GM23248 (cell line): ENCODE data around the gene MED10. TPM values are rescaled to one million over a fixed set of nuclear protein-coding genes. Genes with fewer than 3 reads are reported as not detected.

Experiments used
- DNase-seq: peaks from one replicate; pipeline ENCODE4 v3.0.0-alpha.2; 2015
- H2AFZ ChIP-seq: fragments of 200-600 bp; sonication (generic); 2 replicates; pipeline ENCODE4 v1.6.1; 2016; ENCODE audit warnings: antibody characterized with exemption
- H3F3A ChIP-seq: fragments of 200-600 bp; sonication (generic); 2 replicates; pipeline ENCODE4 v1.6.1; 2016; ENCODE audit warnings: mild to moderate bottlenecking, antibody characterized with exemption, mixed run types; ENCODE audit not compliant: insufficient read depth
- H3K27ac ChIP-seq: fragments of 200-600 bp; sonication (generic); 2 replicates; pipeline ENCODE4 v1.5.1; 2016; ENCODE audit warnings: mild to moderate bottlenecking
- H3K27me3 ChIP-seq: fragments of 200-600 bp; sonication (generic); replicated peaks from 2 replicates; pipeline ENCODE4 v1.6.1; 2016; ENCODE audit warnings: mild to moderate bottlenecking; ENCODE audit not compliant: insufficient read depth
- H3K36me3 ChIP-seq: fragments of 200-600 bp; sonication (generic); 2 replicates; pipeline ENCODE4 v1.6.1; 2016; ENCODE audit warnings: low read depth, mild to moderate bottlenecking
- H3K4me1 ChIP-seq: fragments of 200-600 bp; sonication (generic); 2 replicates; pipeline ENCODE4 v1.6.1; 2016; ENCODE audit warnings: mild to moderate bottlenecking; ENCODE audit not compliant: insufficient read depth
- H3K4me2 ChIP-seq: fragments of 200-600 bp; sonication (generic); one replicate; pipeline ENCODE4 v1.6.1; 2016; ENCODE audit warnings: mild to moderate bottlenecking; ENCODE audit not compliant: unreplicated experiment
- H3K4me3 ChIP-seq: fragments of 200-600 bp; sonication (generic); 2 replicates; pipeline ENCODE4 v1.5.1; 2016; ENCODE audit warnings: mild to moderate bottlenecking
- H3K79me2 ChIP-seq: fragments of 200-600 bp; sonication (generic); 2 replicates; pipeline ENCODE4 v1.6.1; 2016; ENCODE audit warnings: mild to moderate bottlenecking; ENCODE audit not compliant: insufficient read depth
- H3K9ac ChIP-seq: fragments of 200-600 bp; sonication (generic); 2 replicates; pipeline ENCODE4 v1.6.1; 2016; ENCODE audit warnings: mild to moderate bottlenecking
- H3K9me2 ChIP-seq: fragments of 200-600 bp; sonication (generic); 2 replicates; pipeline ENCODE4 v1.6.1; 2016; ENCODE audit warnings: mixed run types, mild to moderate bottlenecking, moderate library complexity; ENCODE audit not compliant: insufficient read depth
- H3K9me3 ChIP-seq: fragments of 200-600 bp; sonication (generic); one replicate; pipeline ENCODE4 v1.6.1; 2017; ENCODE audit warnings: low read depth
- H4K20me1 ChIP-seq: fragments of 200-600 bp; sonication (generic); 2 replicates; pipeline ENCODE4 v1.6.0; 2016; ENCODE audit not compliant: insufficient read depth
- EZH2 ChIP-seq: fragments of 200-600 bp; sonication (generic); IDR thresholded peaks from 2 replicates; pipeline ENCODE4 v1.6.1; 2018; ENCODE audit warnings: antibody characterized with exemption, mild to moderate bottlenecking; ENCODE audit not compliant: insufficient read depth, poor library complexity, severe bottlenecking
- EZH2phosphoT487 ChIP-seq: fragments of 200-600 bp; sonication (generic); IDR thresholded peaks from 2 replicates; pipeline ENCODE4 v1.6.1; 2018; ENCODE audit warnings: antibody characterized with exemption, moderate library complexity, mild to moderate bottlenecking, low read depth; ENCODE audit not compliant: insufficient read depth
- WGBS, 2 experiments: methylation state at CpG; one replicate each; pipeline ENCODE4 v1.1.6; 2015 to 2017; ENCODE audit warnings: low lambda C conversion rate in 2 of 2, low coverage in 1 of 2; ENCODE audit errors: missing lambda C conversion rate in 2 of 2; 5-methylcytosine and 5-hydroxymethylcytosine counted together
- in situ Hi-C: fragments of 300-500 bp; cut with MboI; formaldehyde crosslinking; loops from 2 replicates; pipeline ENCODE4 v1.15.0; 2020
- polyA plus RNA-seq: library from polyadenylated mRNA; unstranded; fragments of >200 nt; fragmentation: Nextera tagmentation; extraction: Ambion mirVana; gene quantifications from 2 replicates; pipeline ENCODE4 v1.2.1, GENCODE V29; 2016
- total RNA-seq: library from RNA; depleted of rRNA; stranded (reverse); fragments of >200 nt; shearing (Covaris generic); gene quantifications from 2 replicates; pipeline ENCODE4 v1.2.3, GENCODE V29; 2014

Gene MED10
- total and polyA plus RNA-seq, 2 experiments from 2014 or later, result 27.2 to 117 TPM

DNA sequence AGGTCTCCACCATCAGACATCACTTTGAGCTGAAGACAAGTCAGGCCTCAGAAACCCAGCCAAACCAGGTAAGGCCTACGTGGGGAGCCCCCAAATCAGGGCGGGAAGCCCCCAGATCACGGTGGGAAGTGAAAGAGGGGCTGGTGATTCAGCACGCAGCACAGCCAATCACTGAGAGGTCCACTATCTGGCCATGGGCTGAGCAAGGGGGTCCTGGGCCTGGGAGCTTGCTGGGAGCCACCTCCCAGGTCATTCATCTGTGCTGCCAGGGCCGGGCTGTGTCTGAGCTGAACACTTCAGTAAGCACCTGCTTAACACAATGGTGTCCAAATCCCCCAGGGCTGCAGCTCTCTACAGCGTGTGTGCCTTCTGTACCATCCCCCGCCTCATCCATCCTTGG, 15.5 kb downstream of the MED10 start:
- H3F3A ChIP-seq, result peaks cover 13% of the 10 kb centered on the region
- no peaks in the 10 kb centered on the region for H3K4me1 ChIP-seq
- no peaks in the 10 kb centered on the region for H3K9me3 ChIP-seq
- in situ Hi-C loops, result no loop called here
- H3K4me2 ChIP-seq, result no peak overlapping the region
- no peaks in the 10 kb centered on the region for H4K20me1 ChIP-seq
- no peak overlapping the region for H2AFZ ChIP-seq
- H3K27ac ChIP-seq, result no peak overlapping the region
- 84 to 86% methylated on average over 7 of the region's 7 CpGs for WGBS, 2 experiments
- H3K9me2 ChIP-seq, result no peaks in the 10 kb centered on the region
- H3K27me3 ChIP-seq, result no peaks in the 10 kb centered on the region
- no peak overlapping the region for H3K4me3 ChIP-seq
- TF ChIP-seq EZH2, result no peak
- no peak for TF ChIP-seq EZH2phosphoT487
- H3K79me2 ChIP-seq, result no peaks in the 10 kb centered on the region
- DNase-seq, result no peak
- no peak overlapping the region for H3K9ac ChIP-seq
- no peaks in the 10 kb centered on the region for H3K36me3 ChIP-seq

GRCh38 chr5:6361101-6361500, 17.2 kb downstream of the MED10 start:
- Histone ChIP-seq H3K4me1 (no peaks in the 10 kb centered on the region), H3K36me3 (no peaks in the 10 kb centered on the region), H3K9ac (no peak overlapping the region), H4K20me1 (no peaks in the 10 kb centered on the region), H3K9me3 (no peaks in the 10 kb centered on the region), H3K27me3 (no peaks in the 10 kb centered on the region), H3K9me2 (no peaks in the 10 kb centered on the region), H3K4me3 (no peak overlapping the region), H3K4me2 (no peak overlapping the region), H2AFZ (no peak overlapping the region), H3K79me2 (no peaks in the 10 kb centered on the region), H3K27ac (no peak overlapping the region), H3F3A (peaks cover 3% of the 10 kb centered on the region)
- DNase-seq, result no peak
- in situ Hi-C loops, result no loop called here
- WGBS, 2 experiments, result 68 to 70% methylated on average over 8 of the region's 8 CpGs
- TF ChIP-seq EZH2 (no peak), EZH2phosphoT487 (no peak)

DNA sequence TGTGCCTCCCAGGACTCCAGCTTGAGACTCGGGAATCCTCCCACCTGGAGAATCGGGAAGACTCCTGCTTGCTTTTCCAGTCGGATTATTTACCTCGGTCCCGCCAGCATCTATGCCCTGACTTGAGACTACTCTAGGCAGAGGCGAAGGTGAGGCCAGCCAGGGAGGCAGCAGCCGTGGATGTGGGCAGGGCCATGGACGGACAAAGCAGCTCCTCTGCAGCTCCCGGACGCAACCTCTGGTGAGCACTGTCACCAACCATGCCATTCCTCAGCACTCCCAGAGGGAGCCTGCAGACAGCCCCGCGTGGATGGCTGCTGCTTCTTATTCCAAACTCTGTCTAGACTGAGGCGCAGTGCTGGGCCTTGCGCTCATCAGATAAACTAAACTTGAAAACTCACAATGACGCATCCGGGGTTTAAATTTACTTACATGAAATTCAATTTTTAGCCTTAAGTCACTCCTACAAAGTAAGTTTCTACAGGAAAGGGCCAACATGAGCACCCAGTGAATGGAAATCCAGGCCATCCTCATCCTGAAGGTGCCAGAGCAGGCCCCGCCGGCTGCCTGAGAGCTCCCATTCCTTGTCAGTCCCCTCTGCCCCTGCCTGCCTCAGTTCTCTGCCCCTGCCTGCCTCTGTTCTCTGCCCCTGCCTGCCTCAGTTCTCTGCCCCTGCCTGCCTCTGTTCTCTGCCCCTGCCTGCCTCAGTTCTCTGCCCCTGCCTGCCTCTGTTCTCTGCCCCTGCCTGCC, 17.8 kb downstream of the MED10 start:
- Histone ChIP-seq H3K9me2 (no peaks in the 10 kb centered on the region), H3K9me3 (no peaks in the 10 kb centered on the region), H4K20me1 (no peaks in the 10 kb centered on the region), H3K27me3 (no peaks in the 10 kb centered on the region), H3K9ac (no peak overlapping the region), H3K4me2 (no peak overlapping the region), H3K79me2 (no peaks in the 10 kb centered on the region), H3K4me1 (no peaks in the 10 kb centered on the region), H3K27ac (no peak overlapping the region), H3K36me3 (no peaks in the 10 kb centered on the region), H2AFZ (no peak overlapping the region), H3F3A (no peaks in the 10 kb centered on the region), H3K4me3 (no peak overlapping the region)
- TF ChIP-seq EZH2 (no peak), EZH2phosphoT487 (no peak)
- in situ Hi-C loops, result no loop called here
- DNase-seq, result no peak
- WGBS, 2 experiments, result 83 to 86% methylated on average over 18 of the region's 18 CpGs

DNA sequence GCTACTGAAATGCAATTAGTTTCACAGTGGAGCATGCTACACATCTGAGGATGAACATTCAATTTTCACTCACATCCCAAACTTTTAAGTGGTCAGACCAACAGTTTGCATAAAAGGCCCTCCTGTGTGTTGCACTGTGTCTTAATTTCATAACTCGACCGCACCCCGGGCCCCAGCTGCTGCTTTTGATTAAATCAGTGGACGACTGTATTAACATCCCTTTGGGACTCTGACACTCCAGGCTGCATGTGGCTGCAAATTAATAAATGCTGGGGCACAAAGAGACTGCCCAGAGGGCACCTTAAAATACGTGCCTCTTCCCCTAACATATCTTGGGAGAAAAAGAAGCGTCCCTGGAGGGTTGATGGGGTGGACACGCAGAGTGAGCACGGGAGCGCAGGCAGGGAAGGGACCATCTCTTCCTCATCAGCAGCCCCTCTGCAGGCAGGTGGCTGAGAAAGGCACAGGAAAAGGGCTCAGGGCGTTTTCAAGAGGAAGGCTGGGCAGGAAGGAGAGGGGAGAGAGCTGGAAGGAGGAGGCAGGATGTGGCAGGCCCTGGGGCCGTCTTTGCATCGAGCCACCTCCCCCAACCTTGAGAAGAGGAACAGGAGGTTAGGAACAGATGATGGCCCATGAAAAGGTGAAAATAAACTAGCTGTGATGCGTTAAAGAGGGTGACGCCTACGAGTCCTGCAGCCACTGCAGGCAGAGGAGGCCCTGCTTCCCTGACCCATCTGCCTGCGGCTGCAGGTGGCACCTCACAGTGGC, 18.6 kb downstream of the MED10 start:
- Histone ChIP-seq H3K27me3 (no peaks in the 10 kb centered on the region), H3K9me2 (no peaks in the 10 kb centered on the region), H4K20me1 (no peaks in the 10 kb centered on the region), H3K27ac (no peak overlapping the region), H3K9ac (no peak overlapping the region), H3K4me1 (no peaks in the 10 kb centered on the region), H3K36me3 (no peaks in the 10 kb centered on the region), H3F3A (no peaks in the 10 kb centered on the region), H3K4me2 (no peak overlapping the region), H2AFZ (no peak overlapping the region), H3K79me2 (no peaks in the 10 kb centered on the region), H3K9me3 (no peaks in the 10 kb centered on the region), H3K4me3 (no peak overlapping the region)
- TF ChIP-seq EZH2 (no peak), EZH2phosphoT487 (no peak)
- no peak for DNase-seq
- WGBS, 2 experiments, result 64 to 65% methylated on average over 16 of the region's 16 CpGs
- in situ Hi-C loops, result no loop called here
